Keratinocyte (primary cell): ENCODE measurements around the gene ENPP3.

Source experiments
- EZH2 ChIP-seq: IDR thresholded peaks from one replicate; pipeline ENCODE4 v1.6.1; 2012; ENCODE audit warnings: inconsistent platforms, mild to moderate bottlenecking, low read length, moderate library complexity
- TF ChIP-seq, protein P1 (sequence below), 3 experiments: IDR thresholded peaks in 1 of 3; conservative IDR thresholded peaks in 1 of 3; optimal IDR thresholded peaks in 1 of 3; 2 replicates in 2 of 3; 3 replicates in 1 of 3; pipeline versions ENCODE3 to v1.5.1; 2011; ENCODE audit warnings: low read length in 3 of 3, mild to moderate bottlenecking in 3 of 3, moderate library complexity in 2 of 3, control low read depth in 1 of 3, inconsistent platforms in 1 of 3; ENCODE audit not compliant: insufficient read depth in 2 of 3; ENCODE audit errors: extremely low read depth in 1 of 3

DNA sequence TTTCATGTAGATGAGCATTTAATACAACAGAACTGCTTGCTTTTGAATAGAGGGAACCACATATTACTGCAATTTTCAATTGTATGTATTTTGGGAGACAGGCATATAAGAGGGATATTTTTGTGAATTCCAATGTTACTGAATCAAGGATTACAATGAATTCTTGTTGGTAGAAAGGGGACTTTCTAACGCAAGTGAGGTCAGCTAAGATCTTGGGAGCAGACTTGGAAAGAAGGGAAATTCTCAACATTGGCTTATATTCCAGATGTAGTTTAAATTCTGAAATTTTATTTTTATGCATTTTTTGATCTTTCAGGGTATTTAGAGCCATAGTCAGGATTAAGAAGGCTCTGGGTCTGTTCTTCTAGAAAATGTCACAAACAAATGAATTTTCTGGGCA lies 117.0 kb downstream of the ENPP3 start:
- TF ChIP-seq, protein P1, sequence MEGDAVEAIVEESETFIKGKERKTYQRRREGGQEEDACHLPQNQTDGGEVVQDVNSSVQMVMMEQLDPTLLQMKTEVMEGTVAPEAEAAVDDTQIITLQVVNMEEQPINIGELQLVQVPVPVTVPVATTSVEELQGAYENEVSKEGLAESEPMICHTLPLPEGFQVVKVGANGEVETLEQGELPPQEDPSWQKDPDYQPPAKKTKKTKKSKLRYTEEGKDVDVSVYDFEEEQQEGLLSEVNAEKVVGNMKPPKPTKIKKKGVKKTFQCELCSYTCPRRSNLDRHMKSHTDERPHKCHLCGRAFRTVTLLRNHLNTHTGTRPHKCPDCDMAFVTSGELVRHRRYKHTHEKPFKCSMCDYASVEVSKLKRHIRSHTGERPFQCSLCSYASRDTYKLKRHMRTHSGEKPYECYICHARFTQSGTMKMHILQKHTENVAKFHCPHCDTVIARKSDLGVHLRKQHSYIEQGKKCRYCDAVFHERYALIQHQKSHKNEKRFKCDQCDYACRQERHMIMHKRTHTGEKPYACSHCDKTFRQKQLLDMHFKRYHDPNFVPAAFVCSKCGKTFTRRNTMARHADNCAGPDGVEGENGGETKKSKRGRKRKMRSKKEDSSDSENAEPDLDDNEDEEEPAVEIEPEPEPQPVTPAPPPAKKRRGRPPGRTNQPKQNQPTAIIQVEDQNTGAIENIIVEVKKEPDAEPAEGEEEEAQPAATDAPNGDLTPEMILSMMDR (optimal IDR thresholded peaks at IDR 0.05 in 1 of 3, IDR thresholded peaks at IDR 0.05 in 1 of 3, conservative IDR thresholded peaks at IDR 0.05 in 1 of 3; ENCODE audit: extremely low read depth in 1 of 3, insufficient read depth in 2 of 3, low read length in 3 of 3): no peak
- TF ChIP-seq EZH2: no peak
